ENCODE measurements around the gene PNMA8A.

PNMA8A gene

GRCh38 chr19:46491975-46492682, 20.8 kb upstream of the PNMA8A start:
- Histone ChIP-seq H3K4me1 (ENCODE audit: control insufficient read depth in 1 of 2, insufficient read depth in 2 of 2, low read length in 2 of 2) (peaks cover 0 to 30% of the 10 kb centered on the region in 2 donors), H3K36me3 (ENCODE audit: control insufficient read depth in 1 of 2, insufficient read depth in 2 of 2, low read length in 2 of 2) (no peaks in the 10 kb centered on the region), H3K9me3 (ENCODE audit: control insufficient read depth in 1 of 2, low read length in 2 of 2) (no peaks in the 10 kb centered on the region), H3K4me3 (ENCODE audit: low read depth in 1 of 2, low read length in 2 of 2) (no peak overlapping the region), H3K27ac (ENCODE audit: low read length) (no peak overlapping the region), H3K27me3 (ENCODE audit: low read depth, low read length) (peaks cover 34% of the 10 kb centered on the region)

- Histone ChIP-seq H3K27me3 (ENCODE audit: low read depth, low read length) (peaks cover 35% of the 10 kb centered on the region), H3K9me3 (ENCODE audit: control insufficient read depth in 1 of 2, low read length in 2 of 2) (no peaks in the 10 kb centered on the region), H3K36me3 (ENCODE audit: control insufficient read depth in 1 of 2, insufficient read depth in 2 of 2, low read length in 2 of 2) (no peaks in the 10 kb centered on the region), H3K4me3 (ENCODE audit: low read depth in 1 of 2, low read length in 2 of 2) (no peak overlapping the region), H3K4me1 (ENCODE audit: control insufficient read depth in 1 of 2, insufficient read depth in 2 of 2, low read length in 2 of 2) (peaks cover 0 to 31% of the 10 kb centered on the region in 2 donors), H3K27ac (ENCODE audit: low read length) (no peak overlapping the region)
Measured at GRCh38 chr19:46490774-46491173, 19.4 kb upstream of the PNMA8A start.

- Histone ChIP-seq H3K36me3 (ENCODE audit: control insufficient read depth in 1 of 2, insufficient read depth in 2 of 2, low read length in 2 of 2) (no peaks in the 10 kb centered on the region), H3K9me3 (ENCODE audit: control insufficient read depth in 1 of 2, low read length in 2 of 2) (no peaks in the 10 kb centered on the region), H3K27ac (ENCODE audit: low read length) (no peak overlapping the region), H3K4me1 (ENCODE audit: control insufficient read depth in 1 of 2, insufficient read depth in 2 of 2, low read length in 2 of 2) (peaks cover 0 to 31% of the 10 kb centered on the region in 2 donors), H3K27me3 (ENCODE audit: low read depth, low read length) (peaks cover 32% of the 10 kb centered on the region), H3K4me3 (ENCODE audit: low read depth in 1 of 2, low read length in 2 of 2) (peak overlapping the region in 1 of 2 donors; percentile 30)
Measured at GRCh38 chr19:46489445-46490272, 18.3 kb upstream of the PNMA8A start.

GRCh38 chr19:46488551-46488950, 17.2 kb upstream of the PNMA8A start:
- Histone ChIP-seq H3K36me3 (ENCODE audit: control insufficient read depth in 1 of 2, insufficient read depth in 2 of 2, low read length in 2 of 2) (no peaks in the 10 kb centered on the region), H3K9me3 (ENCODE audit: control insufficient read depth in 1 of 2, low read length in 2 of 2) (no peaks in the 10 kb centered on the region), H3K4me3 (ENCODE audit: low read depth in 1 of 2, low read length in 2 of 2) (no peak overlapping the region), H3K27ac (ENCODE audit: low read length) (no peak overlapping the region), H3K27me3 (ENCODE audit: low read depth, low read length) (peaks cover 28% of the 10 kb centered on the region), H3K4me1 (ENCODE audit: control insufficient read depth in 1 of 2, insufficient read depth in 2 of 2, low read length in 2 of 2) (peaks cover 0 to 31% of the 10 kb centered on the region in 2 donors)

GRCh38 chr19:46487802-46488445, 16.6 kb upstream of the PNMA8A start:
- peak overlapping the region; percentile 48 to 57 for H3K4me3 ChIP-seq (ENCODE audit: low read depth in 1 of 2, low read length in 2 of 2)
- peaks cover 0 to 28% of the 10 kb centered on the region in 2 donors for H3K4me1 ChIP-seq (ENCODE audit: control insufficient read depth in 1 of 2, insufficient read depth in 2 of 2, low read length in 2 of 2)
- no peaks in the 10 kb centered on the region for H3K36me3 ChIP-seq (ENCODE audit: control insufficient read depth in 1 of 2, insufficient read depth in 2 of 2, low read length in 2 of 2)
- no peak overlapping the region for H3K27ac ChIP-seq (ENCODE audit: low read length)
- peaks cover 28% of the 10 kb centered on the region for H3K27me3 ChIP-seq (ENCODE audit: low read depth, low read length)
- no peaks in the 10 kb centered on the region for H3K9me3 ChIP-seq (ENCODE audit: control insufficient read depth in 1 of 2, low read length in 2 of 2)

GRCh38 chr19:46487178-46487801, 15.9 kb upstream of the PNMA8A start:
- peak overlapping the region; percentile 48 to 57 for H3K4me3 ChIP-seq (ENCODE audit: low read depth in 1 of 2, low read length in 2 of 2)
- H3K27ac ChIP-seq (ENCODE audit: low read length), result no peak overlapping the region
- H3K4me1 ChIP-seq (ENCODE audit: control insufficient read depth in 1 of 2, insufficient read depth in 2 of 2, low read length in 2 of 2), result peaks cover 0 to 24% of the 10 kb centered on the region in 2 donors
- H3K9me3 ChIP-seq (ENCODE audit: control insufficient read depth in 1 of 2, low read length in 2 of 2), result no peaks in the 10 kb centered on the region
- H3K36me3 ChIP-seq (ENCODE audit: control insufficient read depth in 1 of 2, insufficient read depth in 2 of 2, low read length in 2 of 2), result no peaks in the 10 kb centered on the region
- peaks cover 28% of the 10 kb centered on the region for H3K27me3 ChIP-seq (ENCODE audit: low read depth, low read length)

GRCh38 chr19:46486358-46486757, 15.0 kb upstream of the PNMA8A start:
- H3K4me1 ChIP-seq (ENCODE audit: control insufficient read depth in 1 of 2, insufficient read depth in 2 of 2, low read length in 2 of 2), result peaks cover 0 to 24% of the 10 kb centered on the region in 2 donors
- H3K27ac ChIP-seq (ENCODE audit: low read length), result no peak overlapping the region
- H3K4me3 ChIP-seq (ENCODE audit: low read depth in 1 of 2, low read length in 2 of 2), result no peak overlapping the region
- H3K36me3 ChIP-seq (ENCODE audit: control insufficient read depth in 1 of 2, insufficient read depth in 2 of 2, low read length in 2 of 2), result no peaks in the 10 kb centered on the region
- peaks cover 23% of the 10 kb centered on the region for H3K27me3 ChIP-seq (ENCODE audit: low read depth, low read length)
- no peaks in the 10 kb centered on the region for H3K9me3 ChIP-seq (ENCODE audit: control insufficient read depth in 1 of 2, low read length in 2 of 2)

GRCh38 chr19:46484656-46485055, 13.3 kb upstream of the PNMA8A start:
- Histone ChIP-seq H3K27me3 (ENCODE audit: low read depth, low read length) (peaks cover 20% of the 10 kb centered on the region), H3K36me3 (ENCODE audit: control insufficient read depth in 1 of 2, insufficient read depth in 2 of 2, low read length in 2 of 2) (no peaks in the 10 kb centered on the region), H3K4me3 (ENCODE audit: low read depth in 1 of 2, low read length in 2 of 2) (no peak overlapping the region), H3K9me3 (ENCODE audit: control insufficient read depth in 1 of 2, low read length in 2 of 2) (no peaks in the 10 kb centered on the region), H3K27ac (ENCODE audit: low read length) (no peak overlapping the region), H3K4me1 (ENCODE audit: control insufficient read depth in 1 of 2, insufficient read depth in 2 of 2, low read length in 2 of 2) (peaks cover 0 to 18% of the 10 kb centered on the region in 2 donors)

- no peak overlapping the region for H3K27ac ChIP-seq (ENCODE audit: low read length)
Measured at GRCh38 chr19:46482631-46483030, 11.3 kb upstream of the PNMA8A start.

GRCh38 chr19:46481947-46482346, 10.6 kb upstream of the PNMA8A start:
- Histone ChIP-seq H3K4me1 (ENCODE audit: control insufficient read depth in 1 of 2, insufficient read depth in 2 of 2, low read length in 2 of 2) (no peaks in the 10 kb centered on the region), H3K9me3 (ENCODE audit: control insufficient read depth in 1 of 2, low read length in 2 of 2) (no peaks in the 10 kb centered on the region), H3K27ac (ENCODE audit: low read length) (no peak overlapping the region), H3K27me3 (ENCODE audit: low read depth, low read length) (no peaks in the 10 kb centered on the region), H3K36me3 (ENCODE audit: control insufficient read depth in 1 of 2, insufficient read depth in 2 of 2, low read length in 2 of 2) (no peaks in the 10 kb centered on the region), H3K4me3 (ENCODE audit: low read depth in 1 of 2, low read length in 2 of 2) (no peak overlapping the region)

More at GRCh38 chr19:46482631-46483030, 11.3 kb upstream of the PNMA8A start:
- peaks cover 6% of the 10 kb centered on the region for H3K27me3 ChIP-seq (ENCODE audit: low read depth, low read length)
- H3K9me3 ChIP-seq (ENCODE audit: control insufficient read depth in 1 of 2, low read length in 2 of 2), result no peaks in the 10 kb centered on the region
- no peaks in the 10 kb centered on the region for H3K36me3 ChIP-seq (ENCODE audit: control insufficient read depth in 1 of 2, insufficient read depth in 2 of 2, low read length in 2 of 2)
- no peak overlapping the region for H3K4me3 ChIP-seq (ENCODE audit: low read depth in 1 of 2, low read length in 2 of 2)
- H3K4me1 ChIP-seq (ENCODE audit: control insufficient read depth in 1 of 2, insufficient read depth in 2 of 2, low read length in 2 of 2), result peaks cover 0 to 6% of the 10 kb centered on the region in 2 donors

All from muscle layer of duodenum (tissue), 2 donors.